NCI-H146 treated with DMSO at 0.1 percent for 48 hours (cell line): Measurements from ENCODE around the gene TLR4.

Source experiments
- DNase-seq: peaks from one replicate; lab custom pipeline; 2025; ENCODE audit not compliant: unreplicated experiment; lab: John Stamatoyannopoulos, UW

TLR4 gene

DNA sequence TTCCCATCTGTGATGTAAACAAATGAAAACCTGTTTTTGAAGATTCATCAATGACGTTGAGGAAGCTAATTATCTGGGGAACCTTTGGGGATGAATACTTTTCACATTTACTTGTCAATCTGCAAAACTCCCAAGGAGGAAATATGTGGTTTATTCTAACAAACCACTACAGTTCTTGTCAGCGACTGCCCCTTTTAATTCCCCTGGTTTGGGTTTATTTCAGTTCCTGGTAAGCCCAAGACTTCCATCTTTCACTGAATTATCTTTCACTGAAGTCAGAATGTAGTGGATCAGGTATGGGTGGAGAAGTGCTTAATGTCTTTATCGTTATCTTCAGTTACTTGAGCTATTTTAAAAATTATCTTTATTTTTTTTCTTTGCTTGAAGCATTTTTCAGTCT lies 40.2 kb downstream of the TLR4 start:
- no peak for DNase-seq

DNA sequence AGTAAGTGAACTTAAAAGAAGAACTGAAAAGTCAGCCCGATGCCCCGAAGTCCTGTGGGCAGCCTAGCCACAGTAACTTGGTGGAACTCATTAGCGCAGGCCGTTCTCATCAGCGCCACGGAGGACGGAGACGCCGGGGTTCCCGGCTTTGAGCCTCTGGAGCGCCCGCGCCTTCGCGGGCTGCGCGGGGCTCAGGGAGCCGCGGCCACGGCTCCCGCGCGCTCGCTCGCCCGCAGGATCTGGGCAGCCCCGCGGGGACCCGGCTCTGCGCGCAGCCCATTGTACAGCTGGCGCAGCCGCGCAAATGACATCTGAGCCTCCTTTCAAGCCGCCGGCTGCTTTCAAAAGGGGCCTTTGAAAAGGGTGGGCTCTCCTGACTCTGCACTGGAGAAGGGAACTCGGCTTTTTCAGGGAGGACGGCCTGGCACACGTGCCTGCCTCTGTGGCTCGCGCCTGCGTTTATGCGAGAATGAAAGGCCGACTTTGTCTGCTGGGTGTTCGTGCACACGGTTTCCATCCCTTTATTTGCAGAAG lies 40.7 kb downstream of the TLR4 start:
- no peak for DNase-seq

DNA sequence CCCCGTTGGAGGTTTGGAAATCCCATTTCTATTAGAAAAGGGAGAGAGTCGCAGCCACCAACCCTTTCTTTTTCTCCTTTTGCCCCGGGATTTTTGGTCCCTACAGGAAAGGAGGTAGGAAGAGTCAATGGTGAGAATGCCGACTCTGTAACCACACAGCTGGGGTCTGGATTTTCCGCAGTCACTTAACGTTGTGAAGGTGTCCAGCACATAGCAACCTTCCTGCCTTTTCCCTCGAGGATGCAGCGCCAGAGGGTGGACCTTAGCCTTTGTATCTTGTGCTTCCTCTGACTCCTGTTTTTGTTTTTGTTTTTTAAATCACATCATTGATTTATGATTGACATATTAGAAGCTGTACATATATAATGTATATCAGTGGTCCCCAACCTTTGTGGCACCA lies 41.4 kb downstream of the TLR4 start:
- DNase-seq, result no peak

DNA sequence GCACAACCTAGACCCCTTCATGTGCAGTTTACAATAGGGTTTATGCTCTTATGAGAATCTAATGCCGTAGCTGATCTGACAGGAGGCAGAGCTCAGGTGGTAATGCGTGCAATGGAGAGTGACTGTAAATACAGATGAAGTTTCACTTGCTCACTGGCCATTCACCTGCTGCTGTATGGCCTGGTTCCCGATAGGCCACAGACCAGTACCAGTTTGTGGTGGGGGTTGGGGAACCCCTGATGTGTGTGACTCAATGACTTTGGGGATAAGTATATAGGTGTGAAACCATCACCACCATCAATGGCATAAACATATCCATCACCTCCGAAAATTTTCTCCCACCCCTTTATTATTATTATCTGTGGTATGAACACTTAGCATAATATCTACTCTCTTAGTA lies 42.1 kb downstream of the TLR4 start:
- no peak for DNase-seq

- no peak for DNase-seq
Measured at GRCh38 chr9:117747386-117747970, 43.3 kb downstream of the TLR4 start.

DNA sequence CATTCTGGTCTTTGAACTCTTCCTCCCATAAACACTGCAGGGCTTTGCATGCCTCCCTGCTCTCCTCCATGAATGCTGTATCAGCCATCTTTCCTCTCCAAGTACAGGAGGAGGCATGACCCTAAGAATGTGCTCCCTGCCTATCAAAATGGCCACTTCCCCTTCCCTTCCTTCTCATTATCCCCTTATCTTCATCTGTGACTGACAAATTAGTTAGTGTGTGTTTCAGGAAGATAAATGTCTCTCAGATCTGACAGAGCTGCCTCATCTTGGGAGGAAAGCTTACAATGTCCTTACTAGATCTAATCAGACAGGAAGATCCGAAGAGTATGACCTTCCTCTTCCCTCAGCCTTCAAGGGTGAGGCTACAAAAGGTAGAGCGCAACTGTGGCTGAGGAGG lies 46.2 kb downstream of the TLR4 start:
- no peak for DNase-seq

DNA sequence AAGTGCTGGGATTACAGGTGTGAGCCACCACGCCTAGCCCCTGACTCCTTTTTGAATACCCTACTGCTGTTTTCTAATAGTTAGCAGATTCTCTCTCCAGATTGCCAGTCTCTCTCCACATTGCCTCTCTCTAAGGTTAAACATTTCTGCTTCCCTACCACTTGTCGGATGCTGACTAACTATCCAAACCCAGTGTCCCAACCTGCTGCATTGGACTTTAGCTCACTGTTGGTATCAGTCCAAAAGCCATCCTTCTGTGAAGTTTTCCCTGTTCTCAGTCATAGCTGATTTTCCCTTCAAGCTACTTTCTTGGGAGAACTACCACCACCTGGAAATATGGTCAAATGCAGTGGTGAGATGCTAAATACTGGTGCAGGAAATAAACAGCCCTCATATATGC lies 48.7 kb downstream of the TLR4 start:
- no peak for DNase-seq

DNA sequence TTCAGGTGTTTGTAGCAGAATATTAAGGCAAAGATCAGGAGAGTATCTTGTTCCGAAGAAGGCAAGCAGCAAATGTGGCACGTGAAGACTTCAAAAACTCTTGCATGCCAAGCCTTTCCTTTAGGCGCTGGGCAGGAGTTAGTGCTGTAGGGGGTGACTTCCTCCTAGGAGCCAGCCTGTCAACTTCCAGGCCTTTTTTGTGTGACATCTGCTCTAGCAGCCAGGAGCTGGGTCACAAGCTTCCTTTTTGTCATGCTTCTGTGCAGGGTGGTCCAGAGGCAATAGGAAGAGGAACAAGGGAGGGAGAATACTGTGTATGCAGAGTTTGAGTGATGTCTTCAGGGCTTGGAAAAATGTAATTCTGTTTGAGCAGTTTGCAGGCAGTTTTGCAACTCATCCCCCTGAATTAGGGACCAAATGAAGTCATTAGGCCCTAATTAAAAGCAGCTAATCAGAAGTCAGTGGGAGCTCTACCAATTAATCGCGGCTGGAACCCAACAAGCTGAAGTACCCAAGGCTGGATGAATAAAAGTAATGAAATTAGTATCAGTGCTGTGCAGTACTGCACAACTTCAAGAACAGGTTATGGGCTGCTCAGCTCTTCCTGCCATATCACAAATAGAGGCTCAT lies 53.5 kb downstream of the TLR4 start:
- DNase-seq, result no peak

DNA sequence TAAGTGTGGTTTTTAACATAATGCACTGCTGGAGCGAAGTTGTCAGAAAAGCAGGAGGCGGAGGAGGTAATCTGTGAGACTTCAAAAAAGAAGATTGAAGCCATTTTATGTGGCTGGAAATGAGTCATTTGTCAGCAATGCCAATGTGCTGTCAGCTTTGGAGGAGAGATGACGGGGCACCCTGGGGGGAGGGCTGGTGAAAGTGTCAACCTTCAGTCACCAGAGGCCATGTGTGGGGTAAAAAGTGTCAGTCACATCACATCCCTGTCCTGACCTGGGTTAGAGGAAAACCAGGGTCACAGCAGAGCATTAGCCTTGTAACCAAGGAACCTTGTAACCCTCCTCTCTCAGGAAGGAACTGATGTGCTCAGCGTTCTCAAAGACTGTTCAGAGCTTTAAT lies 59.1 kb downstream of the TLR4 start:
- DNase-seq, result no peak

DNA sequence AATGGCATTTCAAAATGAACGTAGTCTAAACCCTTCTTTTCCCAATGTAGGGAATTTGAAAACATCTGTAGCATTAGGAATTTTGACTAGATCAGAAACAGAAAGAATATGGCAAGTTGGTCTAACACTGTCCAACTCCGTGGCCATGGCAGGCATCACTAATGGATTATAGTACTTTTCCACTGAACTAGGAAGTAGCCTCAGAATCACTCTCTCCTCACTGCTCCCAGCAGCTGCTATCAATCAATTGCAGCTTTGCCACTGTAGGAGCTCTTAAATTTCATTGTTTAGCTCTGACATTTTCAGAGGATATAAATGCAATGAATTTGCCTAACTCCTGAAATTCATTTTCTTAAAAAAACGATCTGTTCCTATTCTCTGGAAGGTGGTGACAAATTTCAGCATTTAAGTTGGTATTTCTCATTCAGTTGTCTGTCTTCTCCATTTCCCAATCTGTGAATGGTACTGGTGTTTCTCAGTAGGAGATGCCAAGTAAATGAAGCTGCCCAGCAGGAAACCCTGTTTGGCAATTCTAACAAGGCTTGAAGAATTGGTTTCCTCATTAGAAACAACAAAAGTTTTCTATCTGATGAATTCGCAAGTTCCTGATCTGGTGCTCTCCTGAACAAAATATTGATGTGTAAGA lies 64.7 kb downstream of the TLR4 start:
- no peak for DNase-seq

DNA sequence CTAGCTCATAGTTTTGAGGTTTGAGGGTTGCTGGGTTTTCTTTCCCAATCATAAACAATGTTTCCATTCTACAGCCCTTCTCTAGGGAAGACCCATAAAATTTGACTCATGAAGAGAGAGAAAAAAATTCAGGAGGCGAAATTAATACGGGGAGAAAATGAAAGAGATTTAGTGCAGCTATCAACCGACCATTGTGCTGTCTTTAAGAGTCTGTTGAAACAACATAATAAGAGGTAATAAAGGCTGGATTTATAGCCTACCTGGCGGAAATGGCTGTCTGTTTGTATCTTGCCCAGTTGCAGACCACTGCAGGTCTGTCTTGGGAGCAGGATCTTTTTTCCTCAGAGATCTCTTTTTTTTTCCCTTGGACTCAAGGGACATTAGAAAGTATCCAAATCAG lies 66.9 kb downstream of the TLR4 start:
- DNase-seq, result no peak

- DNase-seq, result no peak
Measured at GRCh38 chr9:117772960-117773359, 68.8 kb downstream of the TLR4 start.
